ENCODE results near the gene PHACTR3. TPM values are rescaled to one million over a fixed set of nuclear protein-coding genes. Genes with fewer than 3 reads are reported as not detected.

Gene PHACTR3
- total and polyA plus RNA-seq, 2 donors (not counting 3 experiments of a cell fraction or from before 2014, with no cell fraction given) = not detected

DNA sequence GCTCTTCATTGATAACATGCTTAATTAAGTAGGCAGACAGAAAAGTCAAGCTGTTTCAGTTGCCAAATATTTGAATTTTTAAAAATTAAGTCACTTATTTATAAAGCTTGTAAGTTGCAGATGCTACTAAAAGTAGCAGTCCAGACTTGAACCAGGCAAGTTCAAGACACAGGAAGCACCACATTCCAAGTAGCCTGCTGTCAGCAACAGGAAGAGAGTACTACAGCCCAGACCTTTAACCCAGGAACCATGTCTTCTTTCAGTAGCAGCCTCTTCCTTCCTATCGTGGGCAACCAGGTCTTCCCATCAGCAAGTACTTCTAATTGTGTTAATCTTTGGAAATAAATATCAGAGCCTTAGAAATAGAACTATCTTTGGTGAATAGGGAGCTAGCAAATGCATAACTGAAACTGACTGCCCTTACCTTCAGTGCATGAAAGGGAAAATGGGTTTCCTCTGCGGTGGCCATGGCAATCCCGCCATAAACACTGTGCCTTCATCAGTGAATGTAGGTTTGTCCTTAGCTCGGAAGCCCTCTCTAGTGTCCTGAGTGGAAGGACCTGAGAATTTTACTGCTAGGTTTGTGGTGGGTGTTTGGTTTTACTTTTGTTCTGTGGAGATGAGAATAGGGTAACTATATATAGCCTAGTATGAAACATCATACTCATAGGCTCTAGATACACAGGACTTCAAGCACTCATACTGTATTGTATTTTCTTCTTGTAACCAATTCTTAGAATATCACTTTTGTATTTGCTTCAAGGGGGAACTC is 233.5 kb downstream of the PHACTR3 start:
- BruUV-seq (replicated peaks) = no TSS peak
- DNase-seq (ENCODE audit: low read depth, low spot score) = no peak
- H3K79me2 ChIP-seq (ENCODE audit: control insufficient read depth, insufficient read depth, low read length) = no peaks in the 10 kb centered on the region
- H3K27me3 ChIP-seq (ENCODE audit: control insufficient read depth in 2 of 2, insufficient read depth in 2 of 2, low read length in 2 of 2) = no peaks in the 10 kb centered on the region
- H3K9me1 ChIP-seq (replicated peaks; ENCODE audit: control insufficient read depth, extremely low read depth, insufficient read depth, low read length) = no peaks in the 10 kb centered on the region
- no peak overlapping the region for H3K27ac ChIP-seq (ENCODE audit: insufficient read depth, low read depth, low read length)
- no peaks in the 10 kb centered on the region for H3K9me3 ChIP-seq (replicated peaks; ENCODE audit: control insufficient read depth, insufficient read depth, low read length)
- no peak overlapping the region for H2AFZ ChIP-seq (ENCODE audit: low read depth, low read length)
- ChIA-PET CTCF (interaction anchor here (2.7 kb wide), 1 partner anchor 12 kb away, joined by 8 read pairs; no protein-coding TSS in a partner anchor), POLR2A (no interaction called here)
- H3K4me2 ChIP-seq (ENCODE audit: insufficient read depth, low read length) = no peak overlapping the region
- intact Hi-C loops (cut with micrococcal nuclease) = no loop called here
- H3K4me3 ChIP-seq (replicated peaks in 1 of 3; ENCODE audit: insufficient read depth in 1 of 3, low read depth in 1 of 3, low read length in 3 of 3) = no peak overlapping the region
- peaks cover 2% of the 10 kb centered on the region for H3K4me1 ChIP-seq (ENCODE audit: control insufficient read depth, extremely low read depth, insufficient read depth, low read length)
- no peak for FAIRE-seq
- TF ChIP-seq EZH2 (IDR thresholded peaks at IDR 0.05; ENCODE audit: borderline replicate concordance, low read depth, low read length, severe bottlenecking) (no peak), JUN (IDR thresholded peaks at IDR 0.05; ENCODE audit: borderline replicate concordance, insufficient read depth, insufficient read length, low read depth) (no peak), MYC (IDR thresholded peaks at IDR 0.05; ENCODE audit: low read depth, low read length) (no peak), POLR2AphosphoS5 (IDR thresholded peaks at IDR 0.05; ENCODE audit: insufficient read depth, low read depth, low read length) (no peak), GATA2 (IDR thresholded peaks at IDR 0.05; ENCODE audit: insufficient read depth, insufficient read length, low read depth, low read length) (no peak), POLR2A (IDR thresholded peaks at IDR 0.05; ENCODE audit: low read depth, low read length) (no peak), FOS (IDR thresholded peaks at IDR 0.05; ENCODE audit: borderline replicate concordance, insufficient read depth, low read length) (no peak)
- TF ChIP-seq, protein P1, sequence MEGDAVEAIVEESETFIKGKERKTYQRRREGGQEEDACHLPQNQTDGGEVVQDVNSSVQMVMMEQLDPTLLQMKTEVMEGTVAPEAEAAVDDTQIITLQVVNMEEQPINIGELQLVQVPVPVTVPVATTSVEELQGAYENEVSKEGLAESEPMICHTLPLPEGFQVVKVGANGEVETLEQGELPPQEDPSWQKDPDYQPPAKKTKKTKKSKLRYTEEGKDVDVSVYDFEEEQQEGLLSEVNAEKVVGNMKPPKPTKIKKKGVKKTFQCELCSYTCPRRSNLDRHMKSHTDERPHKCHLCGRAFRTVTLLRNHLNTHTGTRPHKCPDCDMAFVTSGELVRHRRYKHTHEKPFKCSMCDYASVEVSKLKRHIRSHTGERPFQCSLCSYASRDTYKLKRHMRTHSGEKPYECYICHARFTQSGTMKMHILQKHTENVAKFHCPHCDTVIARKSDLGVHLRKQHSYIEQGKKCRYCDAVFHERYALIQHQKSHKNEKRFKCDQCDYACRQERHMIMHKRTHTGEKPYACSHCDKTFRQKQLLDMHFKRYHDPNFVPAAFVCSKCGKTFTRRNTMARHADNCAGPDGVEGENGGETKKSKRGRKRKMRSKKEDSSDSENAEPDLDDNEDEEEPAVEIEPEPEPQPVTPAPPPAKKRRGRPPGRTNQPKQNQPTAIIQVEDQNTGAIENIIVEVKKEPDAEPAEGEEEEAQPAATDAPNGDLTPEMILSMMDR (IDR thresholded peaks at IDR 0.05; ENCODE audit: extremely low read depth in 1 of 2, insufficient read depth in 1 of 2, low read depth in 1 of 2, low read length in 2 of 2) = no peak
- H3K9ac ChIP-seq (replicated peaks; ENCODE audit: extremely low read depth, insufficient read depth, low read length) = no peak overlapping the region
- no peaks in the 10 kb centered on the region for H4K20me1 ChIP-seq (replicated peaks; ENCODE audit: control insufficient read depth, extremely low read depth, insufficient read depth, low read length)
- H3K36me3 ChIP-seq (ENCODE audit: control insufficient read depth in 2 of 2, extremely low read depth in 1 of 2, insufficient read depth in 2 of 2, low read length in 2 of 2) = no peaks in the 10 kb centered on the region
- dilution Hi-C loops (cut with MboI; ENCODE audit: extremely low pct_ligation_motif_present, low sequenced_read_pairs) = no loop called here
